Measurements from ENCODE around the gene HACD2. TPM values are rescaled to one million over a fixed set of nuclear protein-coding genes. Genes with fewer than 3 reads are reported as not detected.

Gene HACD2
- total RNA-seq, 4 donors from 2014 or later = 24.9 to 51.6 (median 36.0) TPM

- no peaks in the 10 kb centered on the region for H3K27me3 ChIP-seq
- TF ChIP-seq POLR2A (IDR thresholded peaks at IDR 0.05) (no peak), EP300 (IDR thresholded peaks at IDR 0.05) (no peak), CTCF (IDR thresholded peaks at IDR 0.05) (no peak)
- H3K27ac ChIP-seq = no peak overlapping the region
- H3K36me3 ChIP-seq = peaks cover 0 to 25% (median 0%) of the 10 kb centered on the region in 3 donors
- H3K9me3 ChIP-seq = peaks cover 0 to 9% (median 3%) of the 10 kb centered on the region in 4 donors
- H3K4me1 ChIP-seq = peaks cover 0 to 7% (median 0%) of the 10 kb centered on the region in 4 donors
- WGBS, 2 donors = 69 to 71% methylated on average over 8 of the region's 8 CpGs
- no peak for DNase-seq (ENCODE audit: low spot score in 2 of 2)
- H3K4me3 ChIP-seq = no peak overlapping the region
These were observed 36.9 kb downstream of the HACD2 start for GRCh38 chr3:123547881-123548519.

DNA sequence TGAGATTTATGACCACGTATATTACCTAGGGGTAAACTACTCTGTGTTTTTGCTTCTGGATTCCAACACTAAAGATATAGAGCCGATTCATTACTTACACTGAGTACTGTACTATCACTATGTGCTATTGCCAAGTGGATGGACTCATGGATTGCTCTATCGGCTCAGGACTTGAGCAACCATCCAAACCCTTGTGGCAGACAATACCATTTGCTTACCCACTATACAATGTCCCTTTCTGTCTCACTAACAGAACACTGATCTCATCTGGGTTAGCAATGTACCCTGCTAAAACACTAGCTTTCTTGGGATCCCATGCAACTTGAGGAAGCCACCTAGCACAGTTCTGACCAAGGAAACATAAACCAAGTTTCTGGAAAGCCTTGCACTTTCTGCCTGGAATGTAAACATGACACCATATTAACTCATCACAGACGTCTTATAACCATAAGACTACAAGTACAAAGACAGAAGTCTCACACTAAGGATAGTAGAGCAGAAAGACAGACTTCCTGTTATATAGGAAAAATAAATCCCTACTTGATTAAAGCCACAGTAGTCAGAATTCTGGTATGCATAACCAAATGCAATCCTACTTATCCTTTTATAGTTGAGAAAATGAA is 38.6 kb downstream of the HACD2 start:
- Histone ChIP-seq H3K36me3 (peaks cover 0 to 21% (median 0%) of the 10 kb centered on the region in 3 donors), H3K27ac (no peak overlapping the region), H3K4me1 (peaks cover 0 to 7% (median 0%) of the 10 kb centered on the region in 4 donors), H3K27me3 (no peaks in the 10 kb centered on the region), H3K4me3 (no peak overlapping the region), H3K9me3 (no peaks in the 10 kb centered on the region)
- no peak for DNase-seq (ENCODE audit: low spot score in 2 of 2)
- TF ChIP-seq POLR2A (IDR thresholded peaks at IDR 0.05) = no peak
- 62 to 66% methylated on average over 4 of the region's 4 CpGs for WGBS, 2 donors

DNA sequence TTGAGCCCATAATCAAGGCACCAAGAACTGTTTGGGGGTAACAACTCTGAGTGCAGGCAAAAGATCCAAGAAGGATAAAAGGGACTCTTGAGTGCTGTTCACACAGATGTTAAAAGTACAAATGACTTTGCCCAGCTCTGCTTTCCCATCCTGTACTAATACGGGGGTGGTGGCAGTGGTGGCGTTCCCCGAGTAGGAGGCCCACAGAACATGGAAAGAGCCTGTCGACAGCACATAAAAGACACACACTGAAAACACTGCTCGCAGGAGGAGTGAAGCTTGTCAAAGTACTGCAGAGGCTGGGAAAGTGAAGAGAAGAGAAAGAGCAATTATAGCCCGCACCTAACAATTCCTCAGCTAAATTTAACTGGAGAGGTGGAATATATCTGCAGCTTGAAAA is 40.9 kb downstream of the HACD2 start:
- WGBS, 2 donors = 66 to 75% methylated on average over 6 of the region's 6 CpGs
- H3K36me3 ChIP-seq = peaks cover 0 to 5% (median 0%) of the 10 kb centered on the region in 3 donors
- TF ChIP-seq POLR2A (IDR thresholded peaks at IDR 0.05) (no peak), EP300 (IDR thresholded peaks at IDR 0.05) (no peak), CTCF (IDR thresholded peaks at IDR 0.05) (no peak)
- no peak overlapping the region for H3K4me3 ChIP-seq
- H3K27me3 ChIP-seq = no peaks in the 10 kb centered on the region
- no peaks in the 10 kb centered on the region for H3K9me3 ChIP-seq
- H3K4me1 ChIP-seq = peaks cover 0 to 7% (median 0%) of the 10 kb centered on the region in 4 donors
- no peak for DNase-seq (ENCODE audit: low spot score in 2 of 2)
- no peak overlapping the region for H3K27ac ChIP-seq

DNA sequence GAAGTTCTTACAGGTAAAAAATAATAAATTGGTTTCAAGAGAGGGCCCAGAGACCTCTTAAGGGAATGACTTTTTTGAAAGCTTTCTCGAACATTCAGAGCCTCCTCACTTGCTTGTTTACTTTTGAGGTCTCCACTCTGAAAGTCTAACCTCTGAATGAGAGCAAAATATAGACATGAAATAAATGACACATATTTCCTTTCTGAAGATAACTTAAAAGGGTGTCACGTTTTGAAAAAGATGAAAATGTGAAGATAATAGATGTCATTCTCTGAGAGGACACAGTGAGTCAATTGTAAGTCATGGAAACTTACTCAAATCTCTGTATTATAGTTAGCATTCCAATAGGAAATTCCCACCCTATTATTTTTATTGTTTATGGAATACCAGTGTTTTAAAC is 44.6 kb downstream of the HACD2 start:
- Histone ChIP-seq H3K36me3 (no peaks in the 10 kb centered on the region), H3K9me3 (no peaks in the 10 kb centered on the region), H3K27ac (no peak overlapping the region), H3K4me1 (no peaks in the 10 kb centered on the region), H3K4me3 (no peak overlapping the region), H3K27me3 (no peaks in the 10 kb centered on the region)
- TF ChIP-seq CTCF (IDR thresholded peaks at IDR 0.05) = no peak
- TF ChIP-seq POLR2A (IDR thresholded peaks at IDR 0.05) = no peak
- no peak for TF ChIP-seq EP300 (IDR thresholded peaks at IDR 0.05)
- WGBS, 2 donors = 44 to 54% methylated on average over 2 of the region's 2 CpGs
- no peak for DNase-seq (ENCODE audit: low spot score in 2 of 2)

- WGBS, 2 donors = 89 to 95% methylated on average over 5 of the region's 5 CpGs
- Histone ChIP-seq H3K27ac (no peak overlapping the region), H3K27me3 (no peaks in the 10 kb centered on the region), H3K9me3 (no peaks in the 10 kb centered on the region), H3K36me3 (no peaks in the 10 kb centered on the region), H3K4me1 (no peaks in the 10 kb centered on the region), H3K4me3 (no peak overlapping the region)
- no peak for DNase-seq (ENCODE audit: low spot score in 2 of 2)
- TF ChIP-seq EP300 (IDR thresholded peaks at IDR 0.05) = no peak
- TF ChIP-seq POLR2A (IDR thresholded peaks at IDR 0.05) = no peak
- no peak for TF ChIP-seq CTCF (IDR thresholded peaks at IDR 0.05)
These were observed 48.5 kb downstream of the HACD2 start for GRCh38 chr3:123536153-123536895.

All from tibial nerve (tissue), 4 donors.